Measurements from ENCODE around the gene ANKS1A.

Gene ANKS1A

DNA sequence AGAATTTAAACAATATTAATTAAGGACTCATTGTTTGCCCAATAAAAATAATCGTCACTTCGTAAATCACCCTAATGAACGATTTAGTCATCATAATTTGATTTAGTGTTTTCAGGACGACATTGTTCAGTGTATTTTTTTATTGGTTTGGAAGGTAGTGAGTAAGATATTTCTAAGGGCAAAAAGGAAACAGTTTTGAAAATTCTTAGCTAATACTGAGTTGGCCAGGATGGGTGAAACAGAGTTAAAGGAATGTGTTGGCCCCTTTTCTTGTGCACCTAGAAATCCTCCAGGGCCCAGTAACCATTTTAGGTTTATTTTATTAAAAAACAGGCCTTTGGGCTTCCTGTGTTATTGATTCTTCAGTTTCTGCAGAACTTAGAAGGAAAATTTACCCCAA is 25.3 kb downstream of the ANKS1A start:
- Histone ChIP-seq H3K27ac (ENCODE audit: low read length) (no peak overlapping the region), H3K36me3 (replicated peaks; ENCODE audit: insufficient read depth, low read length) (no peaks in the 10 kb centered on the region), H3K79me2 (ENCODE audit: low read length) (peaks cover 9% of the 10 kb centered on the region), H3F3A (ENCODE audit: insufficient read depth, low read length) (peaks cover 14% of the 10 kb centered on the region), H3K9ac (ENCODE audit: low read length) (no peak overlapping the region), H3K9me3 (replicated peaks; ENCODE audit: insufficient read depth, low read length) (no peaks in the 10 kb centered on the region), H2AFZ (ENCODE audit: low read length) (no peak overlapping the region), H3K4me3 (ENCODE audit: low read length) (no peak overlapping the region), H3K4me1 (ENCODE audit: low read length) (peaks cover 19% of the 10 kb centered on the region), H3K27me3 (replicated peaks; ENCODE audit: insufficient read depth, low read length) (peaks cover 13% of the 10 kb centered on the region), H3K4me2 (ENCODE audit: low read depth, low read length) (no peak overlapping the region), H4K20me1 (ENCODE audit: insufficient read depth, low read length) (peaks cover 17% of the 10 kb centered on the region; the same call in 1 of the 2 replicates), H3K9me2 (replicated peaks; ENCODE audit: insufficient read depth, low read length) (no peaks in the 10 kb centered on the region)
- TF ChIP-seq, protein P1, sequence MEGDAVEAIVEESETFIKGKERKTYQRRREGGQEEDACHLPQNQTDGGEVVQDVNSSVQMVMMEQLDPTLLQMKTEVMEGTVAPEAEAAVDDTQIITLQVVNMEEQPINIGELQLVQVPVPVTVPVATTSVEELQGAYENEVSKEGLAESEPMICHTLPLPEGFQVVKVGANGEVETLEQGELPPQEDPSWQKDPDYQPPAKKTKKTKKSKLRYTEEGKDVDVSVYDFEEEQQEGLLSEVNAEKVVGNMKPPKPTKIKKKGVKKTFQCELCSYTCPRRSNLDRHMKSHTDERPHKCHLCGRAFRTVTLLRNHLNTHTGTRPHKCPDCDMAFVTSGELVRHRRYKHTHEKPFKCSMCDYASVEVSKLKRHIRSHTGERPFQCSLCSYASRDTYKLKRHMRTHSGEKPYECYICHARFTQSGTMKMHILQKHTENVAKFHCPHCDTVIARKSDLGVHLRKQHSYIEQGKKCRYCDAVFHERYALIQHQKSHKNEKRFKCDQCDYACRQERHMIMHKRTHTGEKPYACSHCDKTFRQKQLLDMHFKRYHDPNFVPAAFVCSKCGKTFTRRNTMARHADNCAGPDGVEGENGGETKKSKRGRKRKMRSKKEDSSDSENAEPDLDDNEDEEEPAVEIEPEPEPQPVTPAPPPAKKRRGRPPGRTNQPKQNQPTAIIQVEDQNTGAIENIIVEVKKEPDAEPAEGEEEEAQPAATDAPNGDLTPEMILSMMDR (IDR thresholded peaks at IDR 0.05; ENCODE audit: low read length), result no peak
- TF ChIP-seq EZH2 (optimal IDR thresholded peaks at IDR 0.05; ENCODE audit: low read depth, low read length), result no peak
- TF ChIP-seq EZH2phosphoT487 (IDR thresholded peaks at IDR 0.05; ENCODE audit: low read length), result no peak
- no peak for DNase-seq

DNA sequence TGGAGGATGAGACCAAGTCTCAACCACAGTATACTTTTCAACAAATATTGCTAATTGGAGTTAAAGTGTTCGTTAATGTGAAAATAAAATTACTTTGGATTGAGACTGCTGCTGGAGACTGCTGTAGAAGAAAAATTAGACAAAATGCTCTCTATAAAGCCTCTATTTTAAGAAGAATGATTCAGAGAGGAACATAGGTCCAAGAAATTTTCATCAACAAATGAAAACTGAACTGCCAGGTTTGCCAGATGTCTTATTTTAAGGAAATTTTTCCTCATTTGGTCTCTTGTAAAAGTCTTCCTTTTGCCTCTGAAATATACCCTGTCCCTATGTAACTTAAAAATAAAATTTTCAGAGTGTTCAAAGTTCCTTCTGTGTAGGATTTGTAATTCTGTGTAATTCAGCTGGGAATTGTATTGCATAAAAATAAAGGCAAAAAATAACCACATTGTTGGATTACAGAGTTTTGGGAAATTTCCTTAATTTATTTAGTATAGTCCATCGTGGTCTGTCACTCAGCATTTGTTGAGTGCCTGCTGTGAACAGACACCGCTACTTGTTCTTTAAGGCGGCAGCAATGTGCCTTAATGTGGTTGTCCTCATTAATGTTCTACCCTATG is 27.4 kb downstream of the ANKS1A start:
- TF ChIP-seq, protein P1 (IDR thresholded peaks at IDR 0.05; ENCODE audit: low read length), result no peak
- TF ChIP-seq EZH2phosphoT487 (IDR thresholded peaks at IDR 0.05; ENCODE audit: low read length) (no peak), EZH2 (optimal IDR thresholded peaks at IDR 0.05; ENCODE audit: low read depth, low read length) (no peak)

DNA sequence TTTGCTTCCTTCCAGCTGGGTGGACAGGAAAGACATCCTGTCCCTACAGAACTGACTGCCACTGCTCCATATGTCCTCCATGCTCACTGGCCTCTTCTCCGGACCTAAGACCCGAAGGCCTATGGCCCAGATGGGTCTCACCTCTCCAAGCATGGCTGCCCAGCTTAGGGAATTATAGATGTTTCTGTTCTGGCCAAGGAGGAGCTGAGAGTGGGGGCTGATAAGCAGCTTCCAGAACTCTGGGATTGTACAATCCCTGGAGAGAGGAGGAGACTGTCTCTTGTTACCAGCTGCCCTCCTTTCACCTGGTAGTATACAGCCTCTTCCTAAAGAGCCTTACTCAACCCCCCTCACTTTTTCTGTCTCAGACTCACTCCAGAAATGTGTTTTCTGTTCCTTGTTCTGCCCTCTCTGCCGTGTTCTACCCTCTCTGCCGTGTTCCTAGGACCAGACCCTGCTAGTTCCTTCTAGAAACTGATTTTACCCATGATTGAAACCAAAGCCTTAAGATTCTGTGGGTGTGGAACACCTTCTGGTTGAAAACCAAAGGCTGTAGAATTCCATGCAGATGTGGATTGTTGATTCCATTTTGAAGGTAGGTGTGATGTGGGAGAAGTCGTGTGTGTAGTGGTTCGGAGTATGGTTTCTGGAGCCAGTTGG is 28.7 kb downstream of the ANKS1A start:
- Histone ChIP-seq H3F3A (ENCODE audit: insufficient read depth, low read length) (peaks cover 5% of the 10 kb centered on the region; the same call in 1 of the 2 replicates), H3K27ac (ENCODE audit: low read length) (no peak overlapping the region), H3K36me3 (replicated peaks; ENCODE audit: insufficient read depth, low read length) (no peaks in the 10 kb centered on the region), H3K9ac (ENCODE audit: low read length) (no peak overlapping the region), H3K4me2 (ENCODE audit: low read depth, low read length) (no peak overlapping the region), H3K79me2 (ENCODE audit: low read length) (peaks cover 9% of the 10 kb centered on the region), H4K20me1 (ENCODE audit: insufficient read depth, low read length) (peaks cover 8% of the 10 kb centered on the region; the same call in 1 of the 2 replicates), H3K27me3 (replicated peaks; ENCODE audit: insufficient read depth, low read length) (no peaks in the 10 kb centered on the region), H2AFZ (ENCODE audit: low read length) (no peak overlapping the region), H3K4me1 (ENCODE audit: low read length) (peaks cover 8% of the 10 kb centered on the region), H3K9me3 (replicated peaks; ENCODE audit: insufficient read depth, low read length) (no peaks in the 10 kb centered on the region), H3K4me3 (ENCODE audit: low read length) (no peak overlapping the region), H3K9me2 (replicated peaks; ENCODE audit: insufficient read depth, low read length) (no peaks in the 10 kb centered on the region)
- TF ChIP-seq EZH2phosphoT487 (IDR thresholded peaks at IDR 0.05; ENCODE audit: low read length), result no peak
- DNase-seq, result no peak

More for the DNA sequence above, 27.4 kb downstream of the ANKS1A start:
- no peaks in the 10 kb centered on the region for H3K9me2 ChIP-seq (replicated peaks; ENCODE audit: insufficient read depth, low read length)
- H3K27ac ChIP-seq (ENCODE audit: low read length), result no peak overlapping the region
- peaks cover 9% of the 10 kb centered on the region for H3K79me2 ChIP-seq (ENCODE audit: low read length)
- H3F3A ChIP-seq (ENCODE audit: insufficient read depth, low read length), result peaks cover 14% of the 10 kb centered on the region
- peaks cover 6% of the 10 kb centered on the region for H3K27me3 ChIP-seq (replicated peaks; ENCODE audit: insufficient read depth, low read length)
- DNase-seq, result no peak
- no peaks in the 10 kb centered on the region for H3K36me3 ChIP-seq (replicated peaks; ENCODE audit: insufficient read depth, low read length)
- peaks cover 19% of the 10 kb centered on the region for H3K4me1 ChIP-seq (ENCODE audit: low read length)
- no peak overlapping the region for H2AFZ ChIP-seq (ENCODE audit: low read length)
- H3K4me3 ChIP-seq (ENCODE audit: low read length), result no peak overlapping the region
- H3K4me2 ChIP-seq (ENCODE audit: low read depth, low read length), result no peak overlapping the region
- no peak overlapping the region for H3K9ac ChIP-seq (ENCODE audit: low read length)
- H4K20me1 ChIP-seq (ENCODE audit: insufficient read depth, low read length), result peaks cover 12% of the 10 kb centered on the region; the same call in 1 of the 2 replicates
- H3K9me3 ChIP-seq (replicated peaks; ENCODE audit: insufficient read depth, low read length), result no peaks in the 10 kb centered on the region

DNA sequence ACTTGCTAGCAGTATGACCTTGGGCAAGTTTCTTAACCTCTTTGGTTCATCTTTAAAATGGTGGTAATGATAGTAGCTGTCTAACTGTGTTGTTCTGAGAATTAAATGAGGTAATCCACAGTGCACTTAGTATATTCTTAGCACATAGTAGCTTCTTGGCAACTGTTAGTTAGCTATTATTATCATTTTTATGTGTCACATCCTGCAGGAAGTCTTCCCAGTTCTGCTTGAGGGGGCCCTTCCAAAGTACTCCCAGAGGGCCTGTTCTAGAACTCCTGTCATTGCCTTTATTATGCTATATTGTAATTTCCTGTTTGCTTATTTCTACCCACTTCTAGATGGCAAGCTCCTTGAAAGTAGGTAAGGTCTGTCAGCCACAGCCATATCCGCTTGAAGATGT is 30.6 kb downstream of the ANKS1A start:
- Histone ChIP-seq H3K27me3 (replicated peaks; ENCODE audit: insufficient read depth, low read length) (no peaks in the 10 kb centered on the region), H3K9ac (ENCODE audit: low read length) (no peak overlapping the region), H3K36me3 (replicated peaks; ENCODE audit: insufficient read depth, low read length) (no peaks in the 10 kb centered on the region), H3K4me1 (ENCODE audit: low read length) (no peaks in the 10 kb centered on the region), H3F3A (ENCODE audit: insufficient read depth, low read length) (no peaks in the 10 kb centered on the region), H3K27ac (ENCODE audit: low read length) (no peak overlapping the region), H2AFZ (ENCODE audit: low read length) (no peak overlapping the region), H3K9me3 (replicated peaks; ENCODE audit: insufficient read depth, low read length) (no peaks in the 10 kb centered on the region), H3K79me2 (ENCODE audit: low read length) (peaks cover 5% of the 10 kb centered on the region; the same call in 1 of the 2 replicates), H3K9me2 (replicated peaks; ENCODE audit: insufficient read depth, low read length) (no peaks in the 10 kb centered on the region), H4K20me1 (ENCODE audit: insufficient read depth, low read length) (0 out of 2 replicates have a peak, but pooled peaks cover 2% of the 10 kb centered on the region), H3K4me2 (ENCODE audit: low read depth, low read length) (no peak overlapping the region), H3K4me3 (ENCODE audit: low read length) (no peak overlapping the region)
- DNase-seq, result no peak
- TF ChIP-seq EZH2 (optimal IDR thresholded peaks at IDR 0.05; ENCODE audit: low read depth, low read length) (no peak), EZH2phosphoT487 (IDR thresholded peaks at IDR 0.05; ENCODE audit: low read length) (no peak)
- TF ChIP-seq, protein P1 (IDR thresholded peaks at IDR 0.05; ENCODE audit: low read length), result no peak

Measured in MM.1S (cell line).